ENCODE measurements around the gene CCAR1. TPM values are rescaled to one million over a fixed set of nuclear protein-coding genes. Genes with fewer than 3 reads are reported as not detected.
"Not testable (repeated sequence)": the region's sequence is repeated elsewhere in the genome, so short reads cannot be mapped to it uniquely, and the experiment has no call there.

Gene CCAR1
- total RNA-seq, 1 donor from 2014 or later = 40.5 TPM

GRCh38 chr10:68829521-68829920, 108.5 kb downstream of the CCAR1 start:
- DNase-seq = no peak

- DNase-seq = no peak
These were observed 108.9 kb downstream of the CCAR1 start for GRCh38 chr10:68829952-68830351.

GRCh38 chr10:68831961-68832455, 111.0 kb downstream of the CCAR1 start:
- no peak for DNase-seq

GRCh38 chr10:68832601-68833000, 111.6 kb downstream of the CCAR1 start:
- no peak for DNase-seq

- DNase-seq = no peak
These were observed 116.7 kb downstream of the CCAR1 start for GRCh38 chr10:68837626-68838322.

- DNase-seq = not testable (repeated sequence)
These were observed 119.6 kb downstream of the CCAR1 start for GRCh38 chr10:68840650-68841049.

Small RNA genes within 50 kb of the gene (small RNA-seq; reads per million reads assigned to genes)
- gene MIR1254-1 (ENCODE audit: low replicate concordance) (not detected), gene RF00019 (ENCODE audit: low replicate concordance) (not detected)

Other genes starting within 250 kb of the CCAR1 start
- gene DNA2, start 249.3 kb upstream of the CCAR1 start, total RNA-seq = 8.9 TPM
- 20.5 TPM for gene SLC25A16, start 193.7 kb upstream of the CCAR1 start, total RNA-seq
- gene TET1, start 160.9 kb upstream of the CCAR1 start, total RNA-seq = 23.6 TPM
- 5.7 TPM for gene STOX1, start 106.3 kb downstream of the CCAR1 start, total RNA-seq
- gene DDX50, start 180.1 kb downstream of the CCAR1 start, total RNA-seq = 41.7 TPM
- gene DDX21, start 234.9 kb downstream of the CCAR1 start, total RNA-seq = 50.7 TPM

Measured in skin of body (tissue), 3 donors.